HG02943 (cell line): Measurements from ENCODE around the gene C20orf96.

Source experiments
- ATAC-seq: cut with Tn5 transposase; IDR thresholded peaks from one replicate; pipeline ENCODE4 v1.9.1; 2021; ENCODE audit warnings: mild to moderate bottlenecking, low read depth, moderate library complexity; ENCODE audit not compliant: unreplicated experiment

The C20orf96 gene

DNA sequence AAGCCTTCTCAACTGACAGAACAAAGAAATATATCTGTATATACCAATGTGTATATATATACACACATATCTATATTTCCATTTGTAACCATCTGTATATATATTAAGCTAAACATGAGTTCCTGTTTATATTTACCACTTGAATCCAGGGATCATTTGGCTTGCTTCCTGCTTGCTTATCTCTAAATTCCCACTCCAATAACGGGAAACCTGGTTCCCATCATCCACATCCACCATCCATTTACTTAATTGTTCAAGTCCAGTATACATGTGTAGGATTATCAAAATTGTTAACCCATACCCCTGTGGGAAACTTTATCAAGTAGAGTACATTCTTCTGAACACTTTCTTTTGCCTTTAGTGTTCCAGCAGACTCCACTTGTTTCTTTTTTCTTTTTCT lies 22.3 kb upstream of the C20orf96 start:
- no peak for ATAC-seq

DNA sequence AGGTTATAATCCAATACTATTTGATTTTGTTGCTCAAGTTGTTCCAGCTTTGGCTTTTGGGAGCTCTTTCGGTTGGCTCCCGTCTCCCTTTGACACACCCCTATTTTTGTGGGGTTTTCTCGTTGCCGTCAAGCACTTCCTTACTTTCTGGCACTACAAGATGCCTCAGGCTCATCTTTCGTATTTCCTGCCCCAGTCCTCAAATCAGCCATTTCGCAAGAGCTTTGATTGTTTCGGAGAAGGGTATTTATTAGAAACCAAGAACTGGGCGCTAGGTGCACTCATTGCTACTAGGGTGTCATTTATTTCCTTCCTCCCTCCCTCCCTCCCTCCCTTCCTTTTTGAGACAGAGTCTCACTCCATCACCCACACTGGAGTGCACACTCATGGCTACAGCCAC lies 21.5 kb upstream of the C20orf96 start:
- no peak for ATAC-seq

DNA sequence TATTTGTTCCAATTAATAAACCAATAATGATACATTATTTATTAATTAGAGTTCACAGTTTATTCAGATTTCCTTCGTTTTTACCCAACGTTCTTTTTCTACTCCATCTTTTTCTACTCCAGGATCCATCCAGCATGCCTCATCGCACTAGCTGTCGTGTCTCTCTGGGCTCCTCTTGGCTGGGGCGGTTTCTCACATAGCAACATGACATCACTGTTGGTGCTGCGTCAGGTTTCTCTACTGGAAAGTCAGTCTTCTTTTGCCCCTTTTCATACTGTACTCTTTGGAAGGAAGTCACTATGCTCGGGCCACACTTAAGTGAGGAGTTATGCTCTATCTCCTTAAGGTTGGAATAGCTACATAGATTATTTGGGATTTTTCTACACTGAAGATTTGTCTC lies 21.1 kb upstream of the C20orf96 start:
- no peak for ATAC-seq

DNA sequence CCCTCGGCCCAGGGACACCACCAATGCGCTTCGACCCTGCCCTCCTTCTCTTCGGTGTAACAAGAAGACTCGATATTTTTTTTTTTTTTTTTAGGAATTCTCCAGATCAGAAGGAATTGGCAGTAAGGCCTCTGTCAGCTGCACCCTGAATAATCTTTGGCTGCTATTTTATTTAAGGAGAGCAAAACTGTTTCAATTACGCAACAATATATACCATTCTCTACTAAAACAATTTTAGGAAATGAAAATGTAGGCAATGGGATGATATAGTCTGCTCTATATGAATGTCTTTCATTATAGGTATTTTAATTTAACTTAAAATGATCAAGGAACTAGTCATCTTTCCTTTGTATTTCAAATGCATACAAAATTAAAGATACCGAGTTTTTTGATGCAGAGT lies 20.1 kb upstream of the C20orf96 start:
- no peak for ATAC-seq

DNA sequence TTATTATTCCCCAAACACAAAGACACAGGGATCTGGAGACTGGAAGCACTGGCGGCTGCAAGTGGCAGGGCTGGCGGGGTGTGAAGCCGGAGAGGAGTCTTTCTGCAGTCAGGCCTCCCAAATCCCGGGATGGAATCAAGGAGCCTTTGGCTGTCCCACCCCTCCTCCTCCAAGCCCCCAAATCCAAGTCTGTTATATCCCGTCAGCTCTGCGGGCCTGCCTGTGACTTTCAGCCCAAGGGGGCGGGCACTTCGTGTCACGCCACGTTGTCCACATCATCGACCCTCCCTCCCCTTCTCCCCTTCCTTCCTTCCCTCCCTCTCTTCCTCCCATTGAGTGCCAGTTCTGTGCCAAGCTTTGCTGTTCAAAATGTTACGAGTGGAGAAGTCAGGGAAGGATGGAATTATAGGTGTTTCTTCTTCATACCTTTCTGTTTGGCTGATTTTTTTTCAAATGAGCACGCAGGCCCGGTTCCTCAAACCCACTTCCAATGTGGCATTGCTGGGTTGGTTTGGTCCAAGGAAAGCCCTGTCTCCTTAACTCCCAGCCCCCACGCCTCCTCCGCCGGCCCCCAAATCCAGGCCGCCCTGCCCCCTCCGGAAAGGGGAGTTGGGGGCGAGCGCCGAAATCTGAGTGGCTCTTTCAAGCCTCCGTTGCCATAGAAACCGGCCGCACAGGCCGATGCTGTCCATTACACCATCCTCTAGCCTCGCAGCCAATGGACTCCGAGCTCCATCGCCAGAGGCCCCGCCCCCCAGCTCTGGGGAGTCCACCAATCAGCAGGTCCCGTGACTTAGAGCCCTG lies 19.5 kb upstream of the C20orf96 start:
- ATAC-seq: peak; percentile 94

DNA sequence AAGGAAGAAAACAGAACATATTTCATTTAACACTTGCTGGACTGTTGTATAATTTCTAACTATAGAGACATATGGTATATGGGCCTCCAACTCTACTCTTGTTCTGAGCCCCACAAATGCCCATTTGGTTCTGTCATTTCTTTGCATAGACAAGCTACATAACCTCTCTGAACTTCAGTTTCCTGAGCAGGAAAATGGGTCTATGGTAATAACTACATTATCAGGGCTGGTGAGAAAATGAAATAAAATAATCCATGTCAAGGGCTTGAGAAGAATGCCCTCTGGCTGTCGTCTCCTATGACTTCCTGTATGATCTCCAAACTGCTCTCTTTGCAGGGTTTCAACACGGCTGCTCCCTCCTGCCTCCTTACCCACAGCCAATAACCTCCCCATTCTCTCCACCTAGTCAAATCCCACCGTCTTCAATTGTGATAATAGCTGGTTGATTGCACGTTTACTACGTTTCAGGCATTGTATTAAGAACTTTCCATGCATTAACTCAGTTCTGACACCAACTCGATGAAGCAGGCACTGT lies 18.8 kb upstream of the C20orf96 start:
- ATAC-seq: no peak

DNA sequence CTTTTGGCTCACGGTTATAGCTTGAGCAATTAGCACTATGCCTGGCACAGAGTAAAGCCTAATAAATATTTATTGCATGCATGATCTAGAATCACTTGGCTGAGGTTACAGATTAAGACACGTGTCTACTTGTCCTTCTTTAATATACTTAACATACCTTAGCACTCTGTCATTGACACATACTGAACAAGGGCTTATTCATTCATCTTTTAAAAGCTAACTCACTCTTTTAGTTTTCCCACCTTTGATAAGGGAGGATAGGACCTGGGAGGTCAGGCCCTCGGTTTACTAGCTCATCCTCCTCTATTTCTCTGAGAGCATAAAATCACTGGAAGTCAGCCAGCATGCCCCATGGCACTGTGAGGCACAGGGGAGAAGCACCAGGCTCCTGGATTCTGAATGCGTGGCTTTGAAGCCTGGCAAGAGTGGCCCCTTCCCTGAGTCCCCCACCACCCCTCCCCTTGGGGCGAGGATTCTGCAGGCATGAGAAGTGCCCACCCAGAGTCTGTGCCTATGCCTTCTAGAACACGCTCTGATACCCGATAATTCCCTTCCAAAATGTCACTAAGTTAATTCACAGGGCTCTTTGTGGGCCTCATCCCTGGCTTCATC lies 18.0 kb upstream of the C20orf96 start:
- no peak for ATAC-seq

DNA sequence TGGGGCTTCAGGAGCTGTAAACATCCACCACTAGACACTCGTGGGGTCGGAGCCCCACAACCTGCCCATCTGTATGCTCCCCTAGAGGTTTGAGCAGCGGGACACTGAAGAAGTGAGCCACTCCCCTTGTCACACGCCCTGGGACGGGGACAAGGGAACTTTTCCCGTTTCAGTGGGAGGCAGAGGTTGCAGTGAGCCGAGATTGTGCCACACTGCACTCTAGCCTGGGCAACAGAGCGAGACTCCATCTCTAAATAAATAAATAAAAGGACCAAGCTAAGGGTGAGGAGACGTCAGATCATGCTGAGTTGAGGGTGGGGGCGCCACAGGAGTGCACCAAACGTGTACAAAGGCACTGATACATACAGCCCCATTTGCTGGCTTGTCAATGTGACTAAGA lies 15.2 kb upstream of the C20orf96 start:
- no peak for ATAC-seq

DNA sequence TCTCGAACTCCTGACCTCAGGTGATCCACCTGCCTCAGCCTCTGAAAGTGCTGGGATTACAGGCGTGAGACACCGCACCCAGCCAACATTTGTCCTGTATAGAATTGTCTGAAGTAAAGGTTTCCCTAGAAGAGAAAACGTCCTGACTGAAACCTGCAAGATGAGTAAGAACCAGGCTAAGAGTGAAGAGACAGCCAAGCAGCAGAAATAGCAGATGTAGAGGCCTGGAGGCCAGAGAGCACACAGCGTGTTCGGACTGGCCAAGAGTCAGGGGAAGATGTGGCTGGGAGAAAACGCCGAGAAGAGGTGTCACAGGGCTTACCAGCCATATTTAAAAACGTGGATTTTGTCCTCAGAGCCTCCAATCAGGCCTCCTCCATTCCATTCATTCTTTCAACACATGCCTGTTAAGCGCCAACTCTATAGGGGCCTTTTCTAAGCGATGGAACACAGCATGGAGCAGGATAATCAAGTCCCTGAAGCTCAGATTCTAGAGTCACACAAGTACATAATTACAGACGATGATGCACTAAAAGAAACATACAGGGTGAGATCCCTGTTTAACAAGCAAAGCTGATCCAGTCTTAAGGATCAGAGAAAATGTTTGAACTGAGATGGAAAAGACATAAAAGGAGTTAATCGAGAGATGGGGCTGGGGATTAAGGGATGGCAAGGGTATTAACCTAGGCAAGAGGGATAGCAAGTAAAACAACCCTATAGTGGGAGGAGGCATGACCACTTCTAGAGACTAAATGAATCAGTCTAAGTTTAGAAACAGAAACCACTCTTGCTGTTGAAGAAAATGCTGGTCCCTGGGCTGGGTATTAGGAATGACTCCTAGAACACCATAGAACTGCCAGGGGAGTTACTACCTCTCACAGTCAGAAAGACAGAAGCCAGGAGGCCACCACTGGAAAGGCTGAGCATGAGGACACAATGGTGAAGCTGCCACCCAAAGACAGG lies 11.6 kb upstream of the C20orf96 start:
- no peak for ATAC-seq

DNA sequence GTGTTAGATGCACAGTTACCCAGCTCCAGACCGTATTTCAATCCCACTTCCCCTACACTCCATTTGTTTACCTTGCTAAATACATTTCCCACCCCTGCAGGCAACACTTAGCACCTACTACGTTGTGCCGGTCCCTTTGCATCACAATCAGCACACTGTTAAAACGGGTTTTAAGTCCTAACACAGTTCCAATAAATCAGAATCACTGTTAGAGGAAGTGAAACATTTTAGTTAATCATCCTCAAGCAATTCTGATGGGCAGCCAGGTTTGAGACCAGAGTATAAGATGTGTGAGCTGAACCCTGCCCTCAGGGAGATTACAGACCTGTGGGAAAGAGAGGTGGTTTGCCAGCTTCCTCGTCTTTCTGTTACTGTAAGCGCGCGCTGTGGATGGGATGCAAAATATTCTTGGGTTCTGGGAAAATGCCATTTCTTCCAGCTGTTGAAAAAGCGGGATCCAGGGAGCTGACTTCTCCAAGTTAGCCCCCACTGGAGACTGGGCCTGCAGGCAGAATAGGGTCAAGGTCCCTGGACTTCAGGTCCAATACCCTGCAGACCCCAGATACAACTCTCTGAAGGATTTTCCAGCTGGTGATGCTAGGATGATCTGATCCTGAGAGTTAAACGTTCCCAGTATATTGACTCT lies 9.9 kb upstream of the C20orf96 start:
- ATAC-seq: no peak

DNA sequence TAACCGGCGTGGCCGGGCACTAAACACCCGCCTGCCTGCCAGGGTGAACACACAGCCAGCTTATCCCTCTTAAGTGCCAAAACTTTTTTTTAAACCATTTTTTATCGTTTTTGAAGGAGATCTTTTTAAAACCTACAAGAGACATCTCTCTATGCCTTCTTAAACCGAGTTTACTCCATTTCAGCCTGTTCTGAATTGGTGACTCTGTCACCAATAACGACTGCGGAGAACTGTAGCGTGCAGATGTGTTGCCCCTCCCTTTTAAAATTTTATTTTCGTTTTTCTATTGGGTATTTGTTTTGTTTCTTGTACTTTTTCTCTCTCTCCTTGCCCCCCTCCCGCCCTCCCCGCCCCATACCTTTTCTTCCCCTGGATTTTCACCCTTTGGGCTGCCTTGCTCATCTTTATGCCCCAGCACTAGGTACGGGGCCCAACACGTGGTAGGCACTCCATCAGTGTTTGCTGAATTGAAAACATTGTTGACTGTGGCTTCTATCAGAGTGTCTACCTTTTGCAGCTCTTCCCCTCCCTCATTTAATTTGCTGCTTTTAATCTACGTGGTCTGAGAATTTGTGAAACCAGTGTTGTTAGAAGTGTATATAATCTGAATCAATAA lies 8.3 kb upstream of the C20orf96 start:
- ATAC-seq: no peak

DNA sequence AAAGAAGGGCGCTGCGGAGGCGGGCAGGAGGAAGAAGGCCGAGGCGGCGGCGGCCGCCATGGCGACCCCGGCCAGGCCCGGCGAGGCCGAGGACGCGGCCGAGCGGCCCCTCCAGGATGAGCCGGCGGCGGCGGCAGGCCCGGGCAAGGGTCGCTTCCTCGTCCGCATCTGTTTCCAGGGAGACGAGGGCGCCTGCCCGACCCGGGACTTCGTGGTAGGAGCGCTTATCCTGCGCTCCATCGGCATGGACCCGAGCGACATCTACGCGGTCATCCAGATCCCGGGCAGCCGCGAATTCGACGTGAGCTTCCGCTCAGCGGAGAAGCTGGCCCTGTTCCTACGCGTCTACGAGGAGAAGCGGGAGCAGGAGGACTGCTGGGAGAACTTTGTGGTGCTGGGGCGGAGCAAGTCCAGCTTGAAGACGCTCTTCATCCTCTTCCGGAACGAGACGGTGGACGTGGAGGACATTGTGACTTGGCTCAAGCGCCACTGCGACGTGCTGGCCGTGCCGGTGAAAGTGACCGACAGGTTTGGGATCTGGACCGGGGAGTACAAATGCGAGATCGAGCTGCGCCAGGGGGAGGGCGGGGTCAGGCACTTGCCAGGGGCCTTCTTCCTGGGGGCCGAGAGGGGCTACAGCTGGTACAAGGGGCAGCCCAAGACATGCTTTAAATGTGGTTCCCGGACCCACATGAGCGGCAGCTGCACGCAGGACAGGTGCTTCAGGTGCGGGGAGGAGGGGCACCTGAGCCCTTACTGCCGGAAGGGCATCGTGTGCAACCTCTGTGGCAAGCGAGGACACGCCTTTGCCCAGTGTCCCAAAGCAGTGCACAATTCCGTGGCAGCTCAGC lies 7.6 kb upstream of the C20orf96 start:
- peak; percentile 17 for ATAC-seq

DNA sequence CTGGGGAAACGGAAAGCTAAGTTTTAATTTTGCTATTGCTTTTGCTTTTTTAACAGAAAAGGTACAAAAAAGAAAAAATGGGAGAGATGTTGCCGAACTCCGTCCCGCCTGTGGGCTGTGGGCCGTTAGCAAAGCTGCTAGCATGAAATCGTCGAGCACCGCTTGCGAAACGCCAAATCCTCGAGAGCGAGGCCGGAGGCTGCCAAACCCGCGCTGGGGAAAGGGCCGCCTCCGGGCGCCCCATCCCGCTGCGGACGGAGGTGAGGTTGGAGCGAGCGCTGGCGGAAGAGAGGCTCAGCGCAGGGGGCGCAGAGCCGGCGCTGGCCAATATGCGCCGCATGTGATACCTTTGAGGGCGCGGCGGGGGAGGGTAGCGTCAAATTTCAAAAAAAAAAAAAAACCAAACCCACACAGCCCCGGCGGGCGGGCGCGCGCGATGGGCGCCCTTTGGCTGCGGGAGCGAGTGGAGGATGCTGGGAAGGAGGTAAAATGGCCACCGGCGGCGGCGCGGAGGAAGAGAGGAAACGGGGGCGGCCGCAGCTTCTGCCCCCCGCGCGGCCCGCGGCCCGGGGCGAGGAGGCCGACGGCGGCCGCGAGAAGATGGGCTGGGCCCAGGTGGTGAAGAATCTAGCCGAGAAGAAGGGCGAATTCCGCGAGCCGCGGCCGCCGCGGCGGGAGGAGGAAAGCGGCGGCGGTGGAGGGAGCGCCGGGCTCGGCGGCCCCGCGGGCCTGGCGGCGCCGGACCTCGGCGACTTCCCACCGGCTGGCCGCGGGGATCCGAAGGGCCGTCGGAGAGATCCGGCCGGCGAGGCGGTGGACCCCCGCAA lies 6.8 kb upstream of the C20orf96 start, which contains the start of gene ZCCHC3:
Gene ZCCHC3 (plus strand): TSS at position 473 of the 827 bp plus-strand sequence. CDS start 17 bp downstream, at position 490.
- ATAC-seq: peak; percentile 75

DNA sequence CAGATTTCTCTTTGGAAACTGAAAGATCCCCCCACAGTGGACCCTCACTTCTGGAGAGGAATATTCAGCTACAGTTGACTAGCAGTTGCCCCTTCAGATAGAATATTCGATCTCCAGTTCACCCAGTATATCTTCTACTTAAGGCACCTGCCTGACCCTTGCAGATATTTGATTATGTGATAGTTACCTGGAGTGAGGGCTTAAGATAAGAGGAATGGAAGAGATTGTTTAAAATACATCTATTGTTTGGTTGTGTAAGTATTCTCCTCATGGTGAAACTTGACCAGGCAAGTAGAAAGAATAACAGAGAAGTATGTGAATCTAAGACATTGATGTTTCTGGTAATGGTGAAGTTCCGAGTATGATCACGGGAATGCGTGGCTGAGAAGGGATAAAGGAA lies 5.3 kb upstream of the C20orf96 start:
- ATAC-seq: no peak

DNA sequence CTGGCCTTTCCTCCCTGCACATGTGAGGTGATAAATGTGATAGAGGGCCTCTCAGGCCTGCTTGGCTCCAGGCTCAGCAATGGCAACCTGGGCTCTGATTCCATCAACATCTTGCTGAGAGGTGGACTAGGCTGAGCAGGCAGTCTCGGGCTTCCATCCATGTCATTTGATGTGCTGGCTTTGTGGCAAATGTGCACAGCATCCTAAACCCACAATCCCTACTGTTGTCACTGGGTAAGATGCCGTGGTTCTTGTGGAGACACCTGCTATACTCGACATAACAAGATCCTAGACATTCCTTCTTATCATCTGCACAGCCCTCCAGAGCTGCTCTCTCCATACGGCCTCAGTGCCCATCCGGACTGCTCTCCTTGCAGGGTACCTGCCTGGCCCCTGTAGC lies 4.1 kb upstream of the C20orf96 start:
- no peak for ATAC-seq

DNA sequence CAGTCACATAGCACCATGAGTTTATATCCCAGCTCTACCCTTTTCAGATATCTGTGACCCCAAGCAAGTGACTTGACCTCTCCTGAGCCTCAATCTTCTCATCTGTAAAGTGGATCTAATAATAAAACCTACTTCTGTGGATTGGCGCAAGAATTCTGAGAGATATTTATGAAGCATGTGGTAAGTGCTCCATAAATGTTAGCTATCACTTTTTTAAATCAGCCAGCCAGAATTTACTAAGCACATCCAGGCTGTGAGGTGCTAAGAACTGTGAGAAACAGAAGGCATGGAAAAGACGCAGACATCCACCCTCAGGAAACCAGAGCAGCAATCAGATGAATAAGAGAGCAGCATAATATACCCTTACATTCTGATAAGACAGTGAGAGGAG lies 862 bp downstream of the C20orf96 start:
- ATAC-seq: no peak

DNA sequence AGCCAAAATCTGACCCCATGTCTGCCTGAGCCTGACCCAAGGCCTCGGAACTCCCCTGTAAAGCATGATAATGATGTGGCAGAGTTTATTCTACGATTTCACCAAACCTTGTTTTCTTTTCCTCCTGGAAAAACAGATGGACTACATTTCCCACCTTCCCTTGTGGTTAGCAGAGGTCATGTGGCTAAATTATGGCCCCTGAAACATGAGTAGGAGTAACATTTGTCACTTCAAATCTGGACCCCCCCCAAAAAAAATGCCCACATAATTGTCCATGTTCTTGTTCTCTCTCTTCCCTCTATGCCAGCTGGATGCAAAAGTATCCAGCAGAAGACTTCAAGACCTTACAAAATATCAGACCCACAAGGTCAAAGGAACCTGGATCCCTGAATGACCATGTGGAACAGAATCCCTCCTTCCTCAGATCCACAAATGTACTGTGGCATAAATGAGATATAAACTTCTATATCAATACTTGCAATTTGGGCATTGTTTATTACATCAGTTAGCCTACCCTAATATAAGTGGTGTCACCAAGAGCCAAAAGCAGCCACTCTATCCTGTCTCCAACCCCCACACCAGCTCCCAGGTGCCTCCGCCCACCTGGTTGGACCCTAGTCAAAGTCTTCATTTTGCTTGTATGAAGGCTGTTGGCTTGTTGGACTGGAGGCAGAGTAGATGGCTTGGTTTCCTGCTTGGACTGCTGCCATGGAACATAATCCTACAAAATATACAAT lies 1.4 kb downstream of the C20orf96 start:
- no peak for ATAC-seq
